Neural progenitor cell (in vitro differentiated cells): ENCODE results near the gene CDH12. TPM values are rescaled to one million over a fixed set of nuclear protein-coding genes. Genes with fewer than 3 reads are reported as not detected.
A peak's percentile ranks its signal among the peaks of the same experiment; 100 is the strongest.

Source experiments
- DNase-seq: peaks from one replicate; pipeline ENCODE4 v3.0.0-alpha.2; 2016; ENCODE audit warnings: low spot score
- H2AFZ ChIP-seq: fragments of 200-600 bp; sonication (generic); replicated peaks from 2 replicates; pipeline ENCODE4 v1.6.1; 2016; ENCODE audit warnings: antibody characterized with exemption
- H3F3A ChIP-seq: fragments of 200-600 bp; sonication (generic); 2 replicates; pipeline ENCODE4 v1.6.1; 2016; ENCODE audit warnings: antibody characterized with exemption, low read depth
- H3K27ac ChIP-seq: fragments of 200-600 bp; sonication (generic); 2 replicates; pipeline ENCODE4 v1.5.1; 2016; ENCODE audit warnings: mild to moderate bottlenecking
- H3K27me3 ChIP-seq: fragments of 200-600 bp; sonication (generic); 2 replicates; pipeline ENCODE4 v1.6.1; 2016; ENCODE audit warnings: mild to moderate bottlenecking, moderate library complexity
- H3K36me3 ChIP-seq: fragments of 200-600 bp; sonication (generic); 2 replicates; pipeline ENCODE4 v1.5.1; 2016
- H3K4me1 ChIP-seq: fragments of 200-600 bp; sonication (generic); 2 replicates; pipeline ENCODE4 v1.6.1; 2016; ENCODE audit warnings: mixed run types
- H3K4me2 ChIP-seq: fragments of 200-600 bp; sonication (generic); 2 replicates; pipeline ENCODE4 v1.6.1; 2016
- H3K4me3 ChIP-seq: fragments of 200-600 bp; sonication (generic); 2 replicates; pipeline ENCODE4 v1.5.1; 2016
- H3K79me2 ChIP-seq: fragments of 200-600 bp; sonication (generic); 2 replicates; pipeline ENCODE4 v1.6.1; 2016; ENCODE audit warnings: low read depth
- H3K9ac ChIP-seq: fragments of 200-600 bp; sonication (generic); 2 replicates; pipeline ENCODE4 v1.6.1; 2016
- H3K9me3 ChIP-seq: fragments of 200-600 bp; sonication (generic); 2 replicates; pipeline ENCODE4 v1.5.1; 2016; ENCODE audit warnings: low read depth
- H4K20me1 ChIP-seq: fragments of 200-600 bp; sonication (generic); 2 replicates; pipeline ENCODE4 v1.6.1; 2016; ENCODE audit warnings: low read depth
- H3K27ac Mint-ChIP-seq: 3 replicates; pipeline ENCODE4 v1.8.0; 2021; ENCODE audit warnings: mixed read lengths
- H3K27me3 Mint-ChIP-seq: 2 replicates; pipeline ENCODE4 v1.8.0; 2022; ENCODE audit warnings: low read depth, mild to moderate bottlenecking, inconsistent platforms, moderate library complexity, mixed read lengths; ENCODE audit not compliant: insufficient read depth
- H3K36me3 Mint-ChIP-seq: 3 replicates; pipeline ENCODE4 v1.8.0; 2021; ENCODE audit warnings: mixed read lengths
- H3K4me1 Mint-ChIP-seq: 3 replicates; pipeline ENCODE4 v1.8.0; 2021; ENCODE audit warnings: mixed read lengths
- H3K4me3 Mint-ChIP-seq: 3 replicates; pipeline ENCODE4 v1.8.0; 2021; ENCODE audit warnings: mild to moderate bottlenecking, moderate library complexity, mixed read lengths
- H3K9me3 Mint-ChIP-seq: 3 replicates; pipeline ENCODE4 v1.8.0; 2020; ENCODE audit warnings: mixed read lengths
- CTCF ChIP-seq: fragments of 200-600 bp; sonication (generic); IDR thresholded peaks from 2 replicates; pipeline ENCODE4 v1.5.1; 2017; ENCODE audit warnings: antibody characterized with exemption, mild to moderate bottlenecking
- EZH2 ChIP-seq: fragments of 200-600 bp; sonication (generic); IDR thresholded peaks from 2 replicates; pipeline ENCODE4 v1.6.1; 2017; ENCODE audit warnings: antibody characterized with exemption, mild to moderate bottlenecking, moderate library complexity
- EZH2phosphoT487 ChIP-seq: fragments of 200-600 bp; sonication (generic); IDR thresholded peaks from 2 replicates; pipeline ENCODE4 v1.6.1; 2017; ENCODE audit warnings: antibody characterized with exemption
- total RNA-seq: library from RNA; depleted of rRNA; stranded (reverse); fragments of >200 nt; gene quantifications from 2 replicates; pipeline ENCODE4 v1.2.3, GENCODE V29; 2015; ENCODE audit warnings: low replicate concordance

The CDH12 gene
- total RNA-seq, 1 donor from 2014 or later: not detected

- no peak overlapping the region for H3K27ac ChIP-seq
- no peaks in the 10 kb centered on the region for H4K20me1 ChIP-seq
- H3K4me3 Mint-ChIP-seq: no peak overlapping the region
Observed at GRCh38 chr5:22734907-22735306, 118.2 kb downstream of the CDH12 start.

GRCh38 chr5:22728610-22729009 is 124.5 kb downstream of the CDH12 start:
- Mint-ChIP-seq H3K36me3 (no peaks in the 10 kb centered on the region), H3K27ac (no peak overlapping the region), H3K9me3 (no peaks in the 10 kb centered on the region), H3K4me1 (peaks cover 9% of the 10 kb centered on the region), H3K4me3 (no peak overlapping the region), H3K27me3 (no peaks in the 10 kb centered on the region)
- no peaks in the 10 kb centered on the region for H3K4me1 ChIP-seq
- TF ChIP-seq EZH2 (no peak), CTCF (no peak), EZH2phosphoT487 (no peak)
- H3K9me3 ChIP-seq: no peaks in the 10 kb centered on the region
- peak overlapping the region; percentile 48 for H2AFZ ChIP-seq
- no peaks in the 10 kb centered on the region for H3F3A ChIP-seq
- H4K20me1 ChIP-seq: no peaks in the 10 kb centered on the region
- no peak overlapping the region for H3K4me3 ChIP-seq
- no peak overlapping the region for H3K27ac ChIP-seq
- H3K79me2 ChIP-seq: no peaks in the 10 kb centered on the region
- H3K9ac ChIP-seq: no peak overlapping the region
- H3K27me3 ChIP-seq: no peaks in the 10 kb centered on the region
- DNase-seq: no peak
- no peak overlapping the region for H3K4me2 ChIP-seq
- no peaks in the 10 kb centered on the region for H3K36me3 ChIP-seq

More at GRCh38 chr5:22734907-22735306, 118.2 kb downstream of the CDH12 start:
- no peaks in the 10 kb centered on the region for H3K36me3 ChIP-seq
- no peaks in the 10 kb centered on the region for H3K9me3 ChIP-seq
- Mint-ChIP-seq H3K27me3 (no peaks in the 10 kb centered on the region), H3K4me1 (no peaks in the 10 kb centered on the region), H3K36me3 (no peaks in the 10 kb centered on the region), H3K27ac (no peak overlapping the region), H3K9me3 (no peaks in the 10 kb centered on the region)
- no peak for DNase-seq
- H3K27me3 ChIP-seq: no peaks in the 10 kb centered on the region
- no peak overlapping the region for H3K4me2 ChIP-seq
- H3F3A ChIP-seq: no peaks in the 10 kb centered on the region
- TF ChIP-seq EZH2 (no peak), EZH2phosphoT487 (no peak), CTCF (no peak)
- no peak overlapping the region for H3K9ac ChIP-seq
- H3K4me3 ChIP-seq: no peak overlapping the region
- H3K79me2 ChIP-seq: no peaks in the 10 kb centered on the region
- H3K4me1 ChIP-seq: no peaks in the 10 kb centered on the region
- H2AFZ ChIP-seq: no peak overlapping the region

GRCh38 chr5:22722491-22722890 is 130.7 kb downstream of the CDH12 start:
- Mint-ChIP-seq H3K36me3 (no peaks in the 10 kb centered on the region), H3K9me3 (peaks cover 16% of the 10 kb centered on the region), H3K27me3 (peaks cover 2% of the 10 kb centered on the region), H3K4me1 (no peaks in the 10 kb centered on the region), H3K27ac (no peak overlapping the region), H3K4me3 (no peak overlapping the region)
- Histone ChIP-seq H3K4me1 (no peaks in the 10 kb centered on the region), H3F3A (no peaks in the 10 kb centered on the region), H3K36me3 (no peaks in the 10 kb centered on the region), H2AFZ (no peak overlapping the region), H3K9me3 (no peaks in the 10 kb centered on the region), H3K4me2 (no peak overlapping the region), H3K27me3 (no peaks in the 10 kb centered on the region), H4K20me1 (no peaks in the 10 kb centered on the region), H3K4me3 (no peak overlapping the region), H3K27ac (no peak overlapping the region), H3K9ac (no peak overlapping the region), H3K79me2 (no peaks in the 10 kb centered on the region)
- TF ChIP-seq EZH2 (no peak), CTCF (no peak), EZH2phosphoT487 (no peak)
- DNase-seq: no peak

- Histone ChIP-seq H3K4me2 (no peak overlapping the region), H3K79me2 (no peaks in the 10 kb centered on the region), H3K4me3 (no peak overlapping the region), H2AFZ (no peak overlapping the region), H3K36me3 (no peaks in the 10 kb centered on the region), H3F3A (no peaks in the 10 kb centered on the region), H3K9ac (no peak overlapping the region), H3K27me3 (no peaks in the 10 kb centered on the region), H3K27ac (no peak overlapping the region), H4K20me1 (no peaks in the 10 kb centered on the region), H3K4me1 (no peaks in the 10 kb centered on the region), H3K9me3 (no peaks in the 10 kb centered on the region)
- Mint-ChIP-seq H3K4me1 (no peaks in the 10 kb centered on the region), H3K36me3 (no peaks in the 10 kb centered on the region), H3K27me3 (peaks cover 2% of the 10 kb centered on the region), H3K4me3 (no peak overlapping the region), H3K9me3 (peaks cover 16% of the 10 kb centered on the region), H3K27ac (no peak overlapping the region)
- TF ChIP-seq CTCF (no peak), EZH2 (no peak), EZH2phosphoT487 (no peak)
- no peak for DNase-seq
Observed at GRCh38 chr5:22722056-22722455, 131.1 kb downstream of the CDH12 start.
